Vagina (tissue), 2 donors: ENCODE measurements around the gene SMG1. TPM values are rescaled to one million over a fixed set of nuclear protein-coding genes. Genes with fewer than 3 reads are reported as not detected.
"Not testable (repeated sequence)": the region's sequence is repeated elsewhere in the genome, so short reads cannot be mapped to it uniquely, and the experiment has no call there.

Source experiments
- DNase-seq, 2 donors: peaks; one replicate each; pipeline ENCODE4 v3.0.0-alpha.2; 2017; ENCODE audit errors: extremely low spot score in 2 of 2
- H3K27ac ChIP-seq: fragments of 200-600 bp; sonication (generic); one replicate; pipeline ENCODE4 v1.5.1; 2019
- H3K27me3 ChIP-seq: fragments of 200-600 bp; sonication (generic); one replicate; pipeline ENCODE4 v1.5.1; 2019
- H3K36me3 ChIP-seq, 2 donors: fragments of 200-600 bp; sonication (generic); one replicate each; pipeline ENCODE4 v1.5.1; 2017 to 2019
- H3K4me1 ChIP-seq: fragments of 200-600 bp; sonication (generic); one replicate; pipeline ENCODE4 v1.5.1; 2019
- H3K4me3 ChIP-seq, 2 donors: fragments of 200-600 bp; sonication (generic); 1 replicate in 1 of 2; 2 replicates in 1 of 2; pipeline ENCODE4 v1.5.1; 2016 to 2019
- H3K9me3 ChIP-seq: fragments of 200-600 bp; sonication (generic); one replicate; pipeline ENCODE4 v1.5.1; 2019
- intact Hi-C: fragments of 100-400 bp; cut with DNase I; formaldehyde crosslinking; loops from one replicate; pipeline ENCODE4 v1.15.1; 2023
- total RNA-seq: library from RNA; depleted of rRNA; stranded (reverse); fragments of >200 nt; gene quantifications from one replicate; pipeline ENCODE4 v1.2.3, GENCODE V29; 2016
- TF ChIP-seq, protein P1 (sequence below), 3 experiments: fragments of 450-650 bp in 2 of 3; fragments of 200-600 bp in 1 of 3; sonication (generic) in 1 of 3; IDR thresholded peaks; one replicate each; pipeline ENCODE4 v1.5.1; 2017 to 2019; ENCODE audit warnings: antibody characterized with exemption in 3 of 3, mild to moderate bottlenecking in 2 of 3, moderate library complexity in 2 of 3

Gene SMG1
- total RNA-seq, 1 donor from 2014 or later, result 106 TPM

DNA sequence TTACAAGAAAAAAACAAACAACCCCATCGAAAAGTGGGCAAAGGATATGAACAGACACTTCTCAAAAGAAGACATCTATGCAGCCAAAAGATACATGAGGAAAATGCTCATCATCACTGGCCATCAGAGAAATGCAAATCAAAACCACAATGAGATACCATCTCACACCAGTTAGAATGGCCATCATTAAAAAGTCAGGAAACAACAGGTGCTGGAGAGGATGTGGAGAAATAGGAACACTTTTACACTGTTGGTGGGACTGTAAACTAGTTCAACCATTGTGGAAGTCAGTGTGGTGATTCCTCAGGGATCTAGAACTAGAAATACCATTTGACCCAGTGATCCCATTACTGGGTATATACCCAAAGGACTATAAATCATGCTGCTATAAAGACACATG, 148.5 kb downstream of the SMG1 start:
- H3K36me3 ChIP-seq, H3K27ac ChIP-seq, H3K9me3 ChIP-seq, intact Hi-C loops, H3K4me3 ChIP-seq, DNase-seq, H3K4me1 ChIP-seq, H3K27me3 ChIP-seq: not testable (repeated sequence)

DNA sequence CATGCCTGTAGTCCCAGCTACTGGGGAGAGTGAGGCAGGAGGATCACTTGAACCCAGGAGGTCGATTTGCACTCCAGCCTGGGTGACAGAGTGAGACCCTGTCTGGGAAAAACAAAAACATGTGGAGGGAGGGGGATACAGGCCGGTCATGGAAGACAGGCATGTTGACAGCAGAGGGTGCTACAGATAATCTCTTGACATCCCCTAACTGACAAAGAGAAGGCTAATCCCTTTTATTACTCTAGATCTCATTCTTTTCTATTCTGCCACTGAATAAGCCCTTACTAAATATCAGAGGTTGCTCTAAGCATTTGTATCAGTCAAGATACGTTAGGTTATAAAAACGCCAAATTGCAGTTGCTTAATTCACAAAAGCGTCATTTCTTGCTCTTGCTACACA, 149.9 kb downstream of the SMG1 start:
- H3K27me3 ChIP-seq, H3K9me3 ChIP-seq, H3K4me1 ChIP-seq: not testable (repeated sequence)

DNA sequence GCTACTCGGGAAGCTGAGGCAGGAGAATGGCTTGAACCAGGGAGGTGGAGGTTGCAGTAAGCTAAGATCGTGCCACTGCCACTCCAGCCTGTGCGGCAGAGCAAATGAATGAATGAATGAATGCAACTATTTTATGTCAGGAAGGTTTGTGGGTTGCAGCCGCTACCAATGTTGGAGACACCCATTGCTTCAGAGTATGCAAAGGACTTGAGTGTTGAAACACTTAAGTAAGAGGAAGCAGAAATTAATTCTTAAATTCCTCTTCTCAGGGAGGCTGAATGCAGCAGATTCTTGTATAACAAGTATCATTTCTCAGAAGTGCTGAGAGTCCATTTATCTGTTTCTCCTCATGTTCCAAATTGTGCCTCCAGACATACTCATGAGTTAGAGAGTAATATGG, 151.6 kb downstream of the SMG1 start:
- H3K27ac ChIP-seq, H3K4me1 ChIP-seq, intact Hi-C loops, H3K4me3 ChIP-seq, H3K36me3 ChIP-seq, H3K27me3 ChIP-seq, H3K9me3 ChIP-seq, DNase-seq: not testable (repeated sequence)

More for the DNA sequence above, 149.9 kb downstream of the SMG1 start:
- H3K27ac ChIP-seq, H3K36me3 ChIP-seq, intact Hi-C loops, H3K4me3 ChIP-seq, DNase-seq: not testable (repeated sequence)

DNA sequence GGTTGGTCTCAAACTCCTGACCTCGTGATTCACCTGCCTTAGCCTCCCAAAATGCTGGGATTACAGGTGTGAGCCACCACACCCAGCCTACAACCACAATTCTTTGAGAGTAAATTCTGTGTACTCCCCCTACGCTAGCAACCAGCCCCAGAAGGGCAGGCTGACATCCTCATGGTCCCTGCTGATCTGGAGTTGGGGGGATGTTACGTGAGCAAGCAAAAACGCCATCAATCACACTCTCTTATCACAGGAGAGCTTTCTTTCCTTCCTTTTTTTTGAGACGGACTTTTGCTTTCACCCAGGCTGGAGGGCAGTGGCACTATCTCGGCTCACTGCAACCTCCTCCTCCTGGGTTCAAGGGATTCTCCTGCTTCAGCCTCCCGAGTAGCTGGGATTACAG, 154.0 kb downstream of the SMG1 start:
- H3K27me3 ChIP-seq, H3K9me3 ChIP-seq, DNase-seq, H3K4me1 ChIP-seq, H3K36me3 ChIP-seq, intact Hi-C loops, H3K4me3 ChIP-seq, H3K27ac ChIP-seq: not testable (repeated sequence)

DNA sequence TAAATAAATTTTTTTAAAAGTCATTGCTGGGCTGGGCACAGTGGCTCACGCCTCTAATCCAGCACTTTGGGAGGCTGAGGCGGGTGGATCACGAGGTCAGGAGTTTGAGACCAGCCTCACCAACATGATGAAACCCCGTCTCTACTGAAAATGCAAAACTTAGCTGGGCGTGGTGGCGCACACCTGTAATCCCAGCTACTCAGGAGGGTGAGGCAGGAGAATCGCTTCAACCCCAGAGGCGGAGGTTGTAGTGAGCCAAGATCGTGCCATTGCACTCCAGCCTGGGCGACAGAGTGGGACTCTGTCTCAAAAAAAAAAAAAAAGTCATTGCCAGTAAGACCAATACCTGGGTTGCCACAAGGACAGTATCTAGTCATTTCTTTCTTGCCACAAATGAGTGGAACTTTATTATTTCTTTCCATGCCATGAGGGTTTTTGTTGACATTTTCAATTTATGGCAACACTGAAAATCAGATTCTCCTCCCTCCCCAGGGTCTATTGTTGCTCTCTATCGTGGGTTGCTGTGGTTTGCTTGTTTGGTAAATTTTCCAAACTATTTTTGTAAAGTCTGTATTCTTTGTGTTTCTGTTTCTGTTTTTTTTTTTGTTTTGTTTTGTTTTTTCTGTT, 155.8 kb downstream of the SMG1 start:
- H3K4me3 ChIP-seq, intact Hi-C loops, DNase-seq, H3K27ac ChIP-seq, H3K27me3 ChIP-seq, H3K9me3 ChIP-seq, H3K36me3 ChIP-seq, H3K4me1 ChIP-seq: not testable (repeated sequence)

DNA sequence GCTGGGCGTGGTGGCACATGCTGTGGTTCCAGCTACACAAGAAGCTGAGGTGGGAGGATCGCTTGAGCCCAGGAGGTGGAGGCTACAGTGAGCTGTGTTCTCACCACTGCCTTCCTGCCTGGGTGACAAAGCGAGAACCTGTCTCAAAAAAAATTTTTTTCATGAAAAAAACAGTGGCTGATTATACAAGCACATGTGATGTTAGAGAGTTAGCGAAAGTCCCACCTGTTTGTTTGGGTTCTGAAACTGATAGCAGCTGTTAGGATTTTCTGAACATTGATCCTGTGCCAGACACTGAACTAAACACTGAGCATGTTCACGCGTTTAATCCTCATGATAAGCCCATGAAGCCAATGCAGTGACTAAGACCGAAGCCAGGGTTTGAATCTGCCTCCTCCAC, 159.0 kb downstream of the SMG1 start:
- intact Hi-C loops, DNase-seq, H3K4me1 ChIP-seq, H3K36me3 ChIP-seq, H3K9me3 ChIP-seq, H3K27me3 ChIP-seq, H3K27ac ChIP-seq, H3K4me3 ChIP-seq: not testable (repeated sequence)

DNA sequence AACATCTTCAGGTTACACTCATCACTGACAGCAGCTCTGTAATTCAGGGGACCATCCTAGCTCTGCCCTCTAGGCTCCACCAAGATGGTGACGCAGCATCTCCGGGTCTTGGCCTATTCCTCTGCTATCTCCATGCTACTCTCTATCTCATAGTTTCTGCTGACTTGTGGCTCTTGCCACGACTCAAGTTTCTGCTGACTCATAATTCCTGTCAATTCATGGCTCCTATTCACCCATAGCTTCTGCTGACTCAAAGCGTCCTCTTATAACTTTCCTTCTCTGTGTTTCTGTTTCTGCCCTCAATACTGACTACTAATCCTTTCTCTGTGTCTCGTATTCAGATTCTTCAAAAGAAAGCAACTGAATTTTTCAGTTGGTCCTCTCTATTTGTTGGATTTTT, 163.5 kb downstream of the SMG1 start:
- H3K36me3 ChIP-seq, intact Hi-C loops: not testable (repeated sequence)

DNA sequence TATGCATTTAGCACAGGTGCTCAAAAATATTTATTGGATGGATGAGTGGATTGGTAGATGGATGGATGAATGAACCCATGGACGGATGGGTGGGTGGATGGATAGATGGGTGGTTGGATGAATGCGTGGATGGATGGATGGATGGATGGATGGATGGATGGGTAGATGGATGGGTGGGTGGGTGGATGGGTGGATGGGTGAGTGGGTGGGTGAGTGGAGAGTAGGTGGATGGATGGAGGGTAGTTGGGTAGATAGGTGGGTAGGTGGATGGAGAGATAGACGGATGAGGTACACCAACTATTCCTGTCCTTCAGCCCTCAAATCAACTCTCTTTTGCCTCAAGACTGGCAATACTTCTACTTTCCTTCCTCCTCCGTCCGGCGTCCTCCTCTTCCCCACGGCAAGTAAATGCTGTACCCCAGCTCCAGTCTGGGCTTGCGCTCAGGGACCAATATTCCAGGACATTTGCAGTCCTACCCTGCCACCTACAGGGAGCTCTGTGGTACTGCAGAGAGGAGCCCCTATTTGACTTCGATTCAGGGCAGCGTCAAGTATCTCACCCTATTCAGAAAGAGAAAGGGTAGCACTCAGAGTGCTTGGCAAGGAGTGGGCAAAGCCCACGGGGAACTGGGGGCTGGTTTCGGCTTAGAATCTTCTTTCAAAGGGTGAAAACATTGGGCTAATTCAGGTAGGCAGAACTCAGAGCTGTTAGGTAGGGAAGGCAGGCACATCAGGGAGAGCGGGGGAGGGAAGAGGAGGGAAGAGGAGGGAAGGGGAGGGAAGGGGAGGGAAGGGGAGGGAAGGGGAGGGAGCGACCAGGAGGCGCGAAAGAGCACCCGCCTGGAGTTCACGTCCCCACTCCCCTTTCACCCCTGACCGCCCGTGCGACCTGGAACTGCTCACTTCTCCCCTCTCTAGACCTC, 166.3 kb downstream of the SMG1 start:
- H3K4me1 ChIP-seq, H3K27ac ChIP-seq, H3K27me3 ChIP-seq, H3K9me3 ChIP-seq, H3K36me3 ChIP-seq, DNase-seq, intact Hi-C loops, H3K4me3 ChIP-seq: not testable (repeated sequence)
- TF ChIP-seq, protein P1, sequence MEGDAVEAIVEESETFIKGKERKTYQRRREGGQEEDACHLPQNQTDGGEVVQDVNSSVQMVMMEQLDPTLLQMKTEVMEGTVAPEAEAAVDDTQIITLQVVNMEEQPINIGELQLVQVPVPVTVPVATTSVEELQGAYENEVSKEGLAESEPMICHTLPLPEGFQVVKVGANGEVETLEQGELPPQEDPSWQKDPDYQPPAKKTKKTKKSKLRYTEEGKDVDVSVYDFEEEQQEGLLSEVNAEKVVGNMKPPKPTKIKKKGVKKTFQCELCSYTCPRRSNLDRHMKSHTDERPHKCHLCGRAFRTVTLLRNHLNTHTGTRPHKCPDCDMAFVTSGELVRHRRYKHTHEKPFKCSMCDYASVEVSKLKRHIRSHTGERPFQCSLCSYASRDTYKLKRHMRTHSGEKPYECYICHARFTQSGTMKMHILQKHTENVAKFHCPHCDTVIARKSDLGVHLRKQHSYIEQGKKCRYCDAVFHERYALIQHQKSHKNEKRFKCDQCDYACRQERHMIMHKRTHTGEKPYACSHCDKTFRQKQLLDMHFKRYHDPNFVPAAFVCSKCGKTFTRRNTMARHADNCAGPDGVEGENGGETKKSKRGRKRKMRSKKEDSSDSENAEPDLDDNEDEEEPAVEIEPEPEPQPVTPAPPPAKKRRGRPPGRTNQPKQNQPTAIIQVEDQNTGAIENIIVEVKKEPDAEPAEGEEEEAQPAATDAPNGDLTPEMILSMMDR (IDR thresholded peaks at IDR 0.05), result peak; percentile 37 to 61 (median 43)

More for the DNA sequence above, 163.5 kb downstream of the SMG1 start:
- not testable (repeated sequence) for H3K9me3 ChIP-seq, H3K27ac ChIP-seq, H3K4me3 ChIP-seq, DNase-seq, H3K4me1 ChIP-seq, H3K27me3 ChIP-seq

DNA sequence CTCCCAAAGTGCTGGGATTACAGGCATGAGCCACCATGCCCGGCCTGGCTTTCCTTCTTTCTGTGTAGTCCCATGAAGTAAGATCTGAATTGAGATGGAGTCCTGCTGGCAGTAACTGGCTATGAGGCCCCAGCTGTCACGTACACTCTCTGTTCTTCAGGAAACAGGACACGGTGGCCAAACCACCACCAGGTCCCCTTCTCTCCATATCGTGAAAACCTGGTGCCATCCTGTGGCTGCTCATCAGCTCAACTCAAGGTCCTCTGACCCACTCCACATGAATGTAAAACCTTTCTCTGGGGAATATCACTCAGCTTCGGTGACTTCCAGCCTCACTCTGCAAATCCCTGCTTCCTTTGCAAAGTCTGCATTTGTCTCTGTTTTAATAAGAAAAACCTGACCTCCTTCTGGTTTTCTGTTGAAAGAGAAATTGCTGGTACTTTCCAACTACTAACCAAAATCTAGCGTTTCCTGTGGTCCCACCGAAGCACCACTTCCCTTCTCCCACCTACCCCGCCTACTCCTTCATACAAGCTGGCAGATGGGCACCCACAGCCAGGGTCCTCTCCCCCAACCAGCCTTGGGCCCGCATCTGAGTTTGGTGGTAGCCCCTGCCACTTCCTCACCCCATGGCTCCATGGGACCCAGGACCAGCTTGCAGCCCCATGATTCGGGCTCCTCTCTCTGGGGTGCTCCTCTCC, 168.1 kb downstream of the SMG1 start:
- DNase-seq, H3K27me3 ChIP-seq, H3K4me1 ChIP-seq, intact Hi-C loops, H3K4me3 ChIP-seq, H3K9me3 ChIP-seq, H3K27ac ChIP-seq, H3K36me3 ChIP-seq: not testable (repeated sequence)

DNA sequence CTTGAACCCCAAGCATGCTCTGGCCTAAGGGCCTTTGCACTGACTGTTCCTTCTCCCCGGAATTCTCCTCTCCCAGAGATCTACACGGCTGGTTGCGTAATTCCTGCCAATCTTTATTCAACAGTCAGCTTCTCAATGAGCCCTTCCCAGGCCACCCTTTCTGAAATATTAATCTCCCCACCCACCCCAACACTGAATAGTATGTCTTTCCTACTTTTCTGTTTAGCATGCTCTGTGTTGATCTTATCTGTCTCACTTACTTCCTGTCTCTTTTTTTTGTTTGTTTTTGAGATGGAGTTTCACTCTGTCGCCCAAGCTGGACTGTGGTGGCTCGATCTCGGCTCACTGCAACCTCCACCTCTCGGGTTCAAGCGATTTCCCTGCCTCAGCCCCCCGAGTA, 169.6 kb downstream of the SMG1 start:
- H3K27ac ChIP-seq, H3K4me3 ChIP-seq, H3K9me3 ChIP-seq, H3K36me3 ChIP-seq, intact Hi-C loops, DNase-seq, H3K27me3 ChIP-seq, H3K4me1 ChIP-seq: not testable (repeated sequence)
